ENCODE measurements around the gene SLC6A7.

DNA sequence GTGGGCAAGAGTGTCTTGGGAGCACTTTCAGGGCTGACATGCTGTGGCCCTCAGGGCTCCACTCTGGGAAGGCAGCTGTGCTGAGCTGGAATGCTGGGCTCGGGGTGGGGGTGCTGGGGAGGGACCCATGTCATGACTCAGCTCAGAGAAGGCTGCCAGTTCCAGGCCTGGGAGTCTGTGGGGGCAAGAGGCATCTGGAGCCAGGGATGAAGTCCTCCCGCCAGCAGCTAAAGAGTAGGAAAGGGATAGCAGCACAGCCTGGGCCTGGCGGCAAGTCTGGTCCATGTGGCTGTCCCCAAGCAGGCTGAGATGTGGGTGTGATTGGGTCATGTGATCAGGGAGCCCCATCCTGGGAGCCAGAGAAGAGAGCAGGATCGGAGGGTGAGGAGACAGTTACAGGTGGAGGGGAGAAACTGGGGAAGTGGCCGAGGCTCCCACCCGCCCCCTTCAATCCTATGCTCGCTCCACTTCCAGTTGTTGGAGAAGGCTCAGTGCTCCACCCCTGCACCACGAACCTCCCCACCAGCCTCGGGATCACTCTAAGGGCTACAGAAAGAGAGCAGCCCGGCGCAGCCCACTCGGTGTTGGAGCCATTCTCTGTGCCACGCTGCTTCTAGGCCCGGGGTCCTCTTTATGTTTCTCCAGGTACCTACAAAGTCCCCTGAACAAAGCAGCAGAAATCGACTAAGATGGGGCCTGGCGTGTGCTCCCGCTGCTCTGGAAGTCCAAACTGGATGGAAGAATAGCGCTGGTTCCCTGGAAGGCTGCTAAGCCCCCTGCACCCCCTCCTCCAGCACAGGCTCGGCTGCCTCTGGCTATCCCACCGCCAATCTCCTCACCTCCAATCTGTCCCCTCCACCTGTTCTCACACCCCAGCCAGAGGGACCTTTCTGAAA, 46.3 kb upstream of the SLC6A7 start:
- TF ChIP-seq GATA3 (IDR thresholded peaks at IDR 0.05; ENCODE audit: low read depth, low read length) (no peak), GATA2 (IDR thresholded peaks at IDR 0.05; ENCODE audit: low read depth, low read length) (no peak)
